CD14-positive monocyte (primary cell): ENCODE data around the gene MATN4. TPM values are rescaled to one million over a fixed set of nuclear protein-coding genes. Genes with fewer than 3 reads are reported as not detected.
A peak's percentile ranks its signal among the peaks of the same experiment; 100 is the strongest.

ENCODE experiments used
- DNase-seq, 3 donors: peaks; one replicate each; pipeline ENCODE4 v3.0.0-alpha.2; 2011 to 2022
- H2AFZ ChIP-seq: 2 replicates; pipeline ENCODE4 v1.6.0; 2012; ENCODE audit warnings: mild to moderate bottlenecking, low read depth, low read length, inconsistent platforms; ENCODE audit not compliant: insufficient read depth, poor library complexity, severe bottlenecking
- H3K27ac ChIP-seq, 2 donors: 1 replicate in 1 of 2; 2 replicates in 1 of 2; pipeline ENCODE4 v1.5.1; 2012 to 2013; ENCODE audit warnings: low read length in 2 of 2, control low read depth in 1 of 2, inconsistent platforms in 1 of 2, low read depth in 1 of 2, mild to moderate bottlenecking in 1 of 2
- H3K27me3 ChIP-seq, 2 donors: one replicate each; pipeline versions ENCODE4 v1.6.0 to v1.6.1; 2011 to 2013; ENCODE audit warnings: low read length in 2 of 2; ENCODE audit not compliant: control insufficient read depth in 2 of 2, insufficient read depth in 2 of 2
- H3K36me3 ChIP-seq, 2 donors: replicated peaks in 1 of 2; 1 replicate in 1 of 2; 2 replicates in 1 of 2; pipeline versions ENCODE4 v1.5.1 to v1.6.1; 2012 to 2013; ENCODE audit warnings: low read length in 2 of 2, control low read depth in 1 of 2, inconsistent platforms in 1 of 2, mild to moderate bottlenecking in 1 of 2; ENCODE audit not compliant: insufficient read depth in 2 of 2, control insufficient read depth in 1 of 2
- H3K4me1 ChIP-seq, 2 donors: 1 replicate in 1 of 2; 2 replicates in 1 of 2; pipeline versions ENCODE4 v1.5.1 to v1.6.1; 2012 to 2013; ENCODE audit warnings: low read length in 2 of 2, control low read depth in 1 of 2, inconsistent platforms in 1 of 2, mild to moderate bottlenecking in 1 of 2, moderate library complexity in 1 of 2; ENCODE audit not compliant: insufficient read depth in 2 of 2, control insufficient read depth in 1 of 2
- H3K4me2 ChIP-seq: replicated peaks from 2 replicates; pipeline ENCODE3; 2012; ENCODE audit warnings: low read length, moderate library complexity, mild to moderate bottlenecking; ENCODE audit not compliant: poor library complexity, severe bottlenecking; ENCODE audit errors: extremely low read depth
- H3K4me3 ChIP-seq, 3 experiments: fragments of 200-600 bp in 1 of 3; sonication (generic) in 1 of 3; replicated peaks in 1 of 3; 1 replicate in 2 of 3; 2 replicates in 1 of 3; pipeline ENCODE4 v1.5.1; 2011 to 2013; ENCODE audit warnings: low read length in 3 of 3, mild to moderate bottlenecking in 3 of 3, control low read depth in 2 of 3, low read depth in 2 of 3, inconsistent platforms in 1 of 3, moderate library complexity in 1 of 3
- H3K79me2 ChIP-seq: 2 replicates; pipeline ENCODE4 v1.6.0; 2012; ENCODE audit warnings: mild to moderate bottlenecking, control low read depth, inconsistent platforms, low read length, moderate library complexity; ENCODE audit not compliant: insufficient read depth
- H3K9ac ChIP-seq: 2 replicates; pipeline ENCODE4 v1.6.0; 2017; ENCODE audit warnings: low read length, mild to moderate bottlenecking; ENCODE audit not compliant: insufficient read depth, poor library complexity, severe bottlenecking
- H3K9me3 ChIP-seq, 2 donors: replicated peaks in 1 of 2; 1 replicate in 1 of 2; 2 replicates in 1 of 2; pipeline versions ENCODE4 v1.5.1 to v1.6.1; 2012 to 2013; ENCODE audit warnings: low read length in 2 of 2, control low read depth in 1 of 2; ENCODE audit not compliant: control insufficient read depth in 1 of 2, insufficient read depth in 1 of 2
- H4K20me1 ChIP-seq: 2 replicates; pipeline ENCODE4 v1.6.0; 2012; ENCODE audit warnings: mild to moderate bottlenecking, low read length, control low read depth, moderate library complexity; ENCODE audit not compliant: insufficient read depth
- H3K27ac Mint-ChIP-seq, 7 donors: one replicate each; pipeline ENCODE4 v1.8.0; 2020; ENCODE audit warnings: mild to moderate bottlenecking in 7 of 7, mixed read lengths in 7 of 7, moderate library complexity in 6 of 7, inconsistent platforms in 2 of 7
- H3K27me3 Mint-ChIP-seq, 3 donors: one replicate each; pipeline ENCODE4 v1.8.0; 2021 to 2022; ENCODE audit warnings: low read depth in 3 of 3, mild to moderate bottlenecking in 3 of 3, mixed read lengths in 3 of 3, moderate library complexity in 3 of 3, inconsistent platforms in 1 of 3
- H3K36me3 Mint-ChIP-seq, 2 donors: one replicate each; pipeline ENCODE4 v1.8.0; 2020; ENCODE audit warnings: mixed read lengths in 2 of 2, inconsistent platforms in 1 of 2, mild to moderate bottlenecking in 1 of 2
- H3K4me1 Mint-ChIP-seq: one replicate; pipeline ENCODE4 v1.8.0; 2020; ENCODE audit warnings: mild to moderate bottlenecking, mixed read lengths
- H3K4me3 Mint-ChIP-seq, 2 donors: one replicate each; pipeline ENCODE4 v1.8.0; 2020; ENCODE audit warnings: mild to moderate bottlenecking in 2 of 2, mixed read lengths in 2 of 2, moderate library complexity in 1 of 2
- H3K9me3 Mint-ChIP-seq, 7 donors: one replicate each; pipeline ENCODE4 v1.8.0; 2020 to 2022; ENCODE audit warnings: mixed read lengths in 7 of 7, mild to moderate bottlenecking in 6 of 7, moderate library complexity in 6 of 7, inconsistent platforms in 2 of 7
- WGBS: methylation state at CpG from one replicate; pipeline ENCODE4 v1.1.5; 2013; ENCODE audit warnings: missing lambda C conversion rate; ENCODE audit not compliant: insufficient coverage; 5-methylcytosine and 5-hydroxymethylcytosine counted together
- intact Hi-C, 2 donors: fragments of 100-400 bp; cut with micrococcal nuclease; formaldehyde crosslinking; loops; one replicate each; pipeline versions ENCODE4 v1.15.0 to v1.15.1; 2023
- polyA plus RNA-seq, 3 donors: library from polyadenylated mRNA; depleted of rRNA in 1 of 3; unstranded in 2 of 3; stranded (reverse) in 1 of 3; fragments of 300-500 nt in 2 of 3; fragments of >200 nt in 1 of 3; fragmentation: Illumina TruSeq in 2 of 3; gene quantifications; 1 replicate in 2 of 3; 2 replicates in 1 of 3; pipeline ENCODE4 v1.2.3, GENCODE V29; 2012 to 2021
- TF ChIP-seq, protein P1 (sequence below): fragments of 200-600 bp; IDR thresholded peaks from one replicate; pipeline ENCODE4 v1.8.0; 2022; ENCODE audit warnings: antibody characterized with exemption, mild to moderate bottlenecking

MATN4 gene
- polyA plus RNA-seq, 3 donors, result not detected

- Mint-ChIP-seq H3K27me3 (peaks cover 25 to 37% (median 26%) of the 10 kb centered on the region in 3 donors), H3K4me1 (peaks cover 17% of the 10 kb centered on the region), H3K27ac (no peak overlapping the region), H3K36me3 (no peaks in the 10 kb centered on the region), H3K9me3 (peaks cover 0 to 5% (median 3%) of the 10 kb centered on the region in 7 donors), H3K4me3 (no peak overlapping the region)
- Histone ChIP-seq H3K9me3 (no peaks in the 10 kb centered on the region), H3K4me2 (no peak overlapping the region), H3K27me3 (peaks cover 13 to 28% of the 10 kb centered on the region in 2 donors), H3K27ac (no peak overlapping the region), H4K20me1 (no peaks in the 10 kb centered on the region), H2AFZ (no peak overlapping the region), H3K36me3 (no peaks in the 10 kb centered on the region), H3K4me3 (no peak overlapping the region), H3K4me1 (peaks cover 12 to 17% of the 10 kb centered on the region in 2 donors), H3K9ac (no peak overlapping the region), H3K79me2 (no peaks in the 10 kb centered on the region)
- intact Hi-C loops, result loop anchor here in 1 of 2 donors (5.0 kb wide), 1 partner anchor 157 kb away; no protein-coding TSS in a partner anchor
- TF ChIP-seq, protein P1, sequence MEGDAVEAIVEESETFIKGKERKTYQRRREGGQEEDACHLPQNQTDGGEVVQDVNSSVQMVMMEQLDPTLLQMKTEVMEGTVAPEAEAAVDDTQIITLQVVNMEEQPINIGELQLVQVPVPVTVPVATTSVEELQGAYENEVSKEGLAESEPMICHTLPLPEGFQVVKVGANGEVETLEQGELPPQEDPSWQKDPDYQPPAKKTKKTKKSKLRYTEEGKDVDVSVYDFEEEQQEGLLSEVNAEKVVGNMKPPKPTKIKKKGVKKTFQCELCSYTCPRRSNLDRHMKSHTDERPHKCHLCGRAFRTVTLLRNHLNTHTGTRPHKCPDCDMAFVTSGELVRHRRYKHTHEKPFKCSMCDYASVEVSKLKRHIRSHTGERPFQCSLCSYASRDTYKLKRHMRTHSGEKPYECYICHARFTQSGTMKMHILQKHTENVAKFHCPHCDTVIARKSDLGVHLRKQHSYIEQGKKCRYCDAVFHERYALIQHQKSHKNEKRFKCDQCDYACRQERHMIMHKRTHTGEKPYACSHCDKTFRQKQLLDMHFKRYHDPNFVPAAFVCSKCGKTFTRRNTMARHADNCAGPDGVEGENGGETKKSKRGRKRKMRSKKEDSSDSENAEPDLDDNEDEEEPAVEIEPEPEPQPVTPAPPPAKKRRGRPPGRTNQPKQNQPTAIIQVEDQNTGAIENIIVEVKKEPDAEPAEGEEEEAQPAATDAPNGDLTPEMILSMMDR, result no peak
- no peak for DNase-seq
- no CpG with 5 or more reads among the region's 1 CpG for WGBS
Measured at GRCh38 chr20:45294659-45295058, 13.4 kb downstream of the MATN4 start.

DNA sequence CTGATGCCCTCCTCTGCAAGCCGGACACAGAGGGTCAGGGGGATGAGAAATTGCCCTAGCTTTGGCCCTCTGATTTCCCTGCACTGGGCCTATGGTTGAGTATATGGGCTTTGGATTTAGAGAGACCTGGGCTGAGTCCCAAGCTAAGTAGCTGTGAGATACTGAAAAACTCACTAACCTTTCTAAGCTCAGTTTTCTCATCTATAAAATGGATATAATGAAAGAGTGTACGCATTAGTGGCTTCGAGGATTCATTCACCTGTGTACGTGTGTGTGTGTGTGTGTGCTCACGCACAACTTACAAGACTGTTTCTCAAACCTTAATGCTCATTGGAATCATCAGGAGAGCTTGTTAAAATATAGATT lies 14.1 kb downstream of the MATN4 start:
- no CpG with 5 or more reads among the region's 5 CpGs for WGBS
- Histone ChIP-seq H3K27ac (no peak overlapping the region), H4K20me1 (no peaks in the 10 kb centered on the region), H3K9me3 (no peaks in the 10 kb centered on the region), H3K9ac (no peak overlapping the region), H3K27me3 (peaks cover 13 to 28% of the 10 kb centered on the region in 2 donors), H3K79me2 (no peaks in the 10 kb centered on the region), H3K4me3 (peak overlapping the region in 1 of 3 experiments; percentile 73), H3K36me3 (no peaks in the 10 kb centered on the region), H3K4me1 (peaks cover 12 to 17% of the 10 kb centered on the region in 2 donors), H3K4me2 (peak overlapping the region; percentile 87), H2AFZ (no peak overlapping the region)
- peaks cover 17% of the 10 kb centered on the region for H3K4me1 Mint-ChIP-seq
- peaks cover 24 to 35% (median 25%) of the 10 kb centered on the region in 3 donors for H3K27me3 Mint-ChIP-seq
- peaks cover 0 to 5% (median 3%) of the 10 kb centered on the region in 7 donors for H3K9me3 Mint-ChIP-seq
- no peak overlapping the region for H3K27ac Mint-ChIP-seq
- DNase-seq, result no peak
- intact Hi-C loops, result loop anchor here in 1 of 2 donors (5.0 kb wide), 1 partner anchor 157 kb away; no protein-coding TSS in a partner anchor
- TF ChIP-seq, protein P1, result peak; percentile 66
- H3K4me3 Mint-ChIP-seq, result peak overlapping the region; percentile 76 to 88
- no peaks in the 10 kb centered on the region for H3K36me3 Mint-ChIP-seq
